Tibial nerve (tissue), 4 donors: ENCODE results near the gene C9.

Experiments used
- CTCF ChIP-seq, 5 experiments: fragments of 200-600 bp in 3 of 5; fragments of 450-650 bp in 2 of 5; sonication (generic) in 3 of 5; IDR thresholded peaks; one replicate each; pipeline ENCODE4 v1.5.1; 2016 to 2019; ENCODE audit warnings: antibody characterized with exemption in 5 of 5, mild to moderate bottlenecking in 3 of 5, moderate library complexity in 2 of 5
- EP300 ChIP-seq, 2 donors: sonication (generic); formaldehyde crosslinking; IDR thresholded peaks; one replicate each; pipeline ENCODE4 v1.6.1; 2017; ENCODE audit warnings: antibody characterized with exemption in 2 of 2, mild to moderate bottlenecking in 1 of 2

DNA sequence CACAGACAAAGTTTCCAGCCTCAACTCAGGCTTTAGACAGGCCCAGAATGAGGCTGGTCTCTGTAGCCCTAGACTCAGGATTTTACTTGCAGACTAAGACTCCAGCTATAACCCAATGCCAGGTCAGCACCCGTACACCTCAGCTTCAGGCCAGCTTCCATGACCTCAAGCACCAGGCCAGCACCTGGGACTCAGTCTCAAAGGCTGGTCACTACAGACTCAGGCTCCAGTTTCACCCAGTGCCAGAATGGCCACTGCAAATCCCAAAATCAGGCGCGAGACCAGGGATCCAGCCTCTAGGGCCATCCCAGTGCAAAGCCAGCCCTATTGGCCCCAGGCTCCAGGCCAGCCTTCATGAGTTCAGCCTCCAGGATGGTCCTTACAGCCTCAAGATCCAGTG is 44.9 kb downstream of the C9 start:
- no peak for TF ChIP-seq CTCF (IDR thresholded peaks at IDR 0.05)
- no peak for TF ChIP-seq EP300 (IDR thresholded peaks at IDR 0.05)
